NCI-H226 (cell line): ENCODE measurements around the gene PDLIM7.

Source experiments
- DNase-seq: peaks from one replicate; pipeline ENCODE4 v3.0.0-alpha.2; 2015

PDLIM7 gene

GRCh38 chr5:177440990-177441780, 56.2 kb downstream of the PDLIM7 start:
- no peak for DNase-seq

DNA sequence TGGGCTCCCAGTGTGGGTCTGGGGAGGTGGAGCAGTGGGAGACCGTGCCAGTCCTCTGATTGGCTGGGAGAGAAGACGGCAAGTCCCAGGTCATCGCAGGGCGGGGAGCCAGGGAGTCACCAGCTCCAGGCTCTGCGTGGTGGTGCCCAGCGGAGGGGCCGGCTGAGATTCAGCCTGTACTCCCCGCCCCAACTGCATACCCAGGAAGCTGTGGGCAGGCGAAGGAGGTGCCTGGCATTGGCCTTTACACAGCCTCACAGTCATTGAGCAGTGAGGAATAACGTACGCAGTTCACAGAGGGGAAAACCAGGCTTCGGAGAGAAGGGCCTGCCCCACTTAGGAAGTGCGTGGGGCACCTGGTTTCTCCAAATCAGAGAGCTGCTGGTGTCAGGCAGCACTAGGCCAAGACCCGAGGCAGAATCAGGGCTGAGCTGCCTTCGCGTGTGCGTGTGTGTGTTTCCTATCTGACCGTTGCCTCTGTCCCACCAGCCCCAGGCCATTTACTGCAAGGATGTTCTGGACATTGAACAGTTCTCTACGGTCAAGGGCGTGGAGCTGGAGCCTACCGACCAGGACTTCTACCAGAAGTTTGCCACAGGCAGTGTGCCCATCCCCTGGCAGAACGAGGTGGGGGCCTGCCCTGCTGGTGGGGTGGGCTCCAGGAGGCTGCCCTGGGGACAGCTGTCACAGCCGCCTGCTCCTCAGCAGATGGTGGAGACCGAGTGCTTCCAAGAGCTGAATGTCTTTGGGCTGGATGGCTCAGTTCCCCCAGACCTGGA, 57.0 kb downstream of the PDLIM7 start:
- no peak for DNase-seq

DNA sequence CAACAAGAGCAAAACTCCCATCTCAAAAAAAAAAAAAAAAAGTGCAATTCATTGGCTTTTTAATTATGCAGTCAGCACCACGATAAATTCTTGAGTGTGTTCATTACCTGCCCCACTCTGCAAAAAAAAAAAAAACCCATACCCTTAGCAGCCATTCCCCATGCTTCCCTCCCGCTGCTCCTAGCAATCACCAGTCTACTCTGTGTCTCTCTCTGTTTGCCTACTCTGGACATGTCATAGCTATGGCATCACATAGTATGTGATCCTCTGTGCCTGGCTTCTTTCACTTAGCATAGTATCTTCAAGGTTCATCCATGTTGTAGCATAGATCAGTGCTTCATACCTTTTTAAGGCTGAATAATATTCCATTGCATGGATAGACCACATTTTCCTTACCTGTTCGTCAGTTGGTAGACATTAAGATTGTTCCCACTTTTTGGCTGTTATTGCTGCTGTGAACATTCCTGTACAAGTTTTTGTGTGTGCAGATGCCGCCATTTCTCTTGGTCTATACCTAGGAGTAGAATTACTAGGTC, 57.8 kb downstream of the PDLIM7 start:
- no peak for DNase-seq

GRCh38 chr5:177438468-177438867, 58.9 kb downstream of the PDLIM7 start:
- DNase-seq: no peak

DNA sequence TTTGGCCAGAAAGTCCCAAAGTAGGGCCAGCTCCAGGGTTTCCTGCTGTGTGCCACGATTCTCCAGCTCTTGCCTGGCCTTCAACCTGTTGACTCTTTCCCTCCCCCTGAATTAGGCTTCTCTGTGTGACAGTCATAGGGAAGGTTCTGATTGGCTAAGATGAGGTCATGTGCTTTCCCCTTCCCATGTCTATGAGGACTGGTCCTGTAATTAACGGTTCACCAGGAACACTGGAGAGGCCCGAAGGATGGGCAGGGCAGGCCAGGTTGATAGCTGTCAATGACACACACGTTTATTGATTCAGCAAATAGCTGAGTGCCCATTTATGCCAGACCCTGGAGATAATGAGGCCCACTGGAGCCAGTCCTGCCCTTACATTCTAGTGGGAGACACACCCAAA, 59.8 kb downstream of the PDLIM7 start:
- DNase-seq: no peak

- DNase-seq: no peak
Observed at GRCh38 chr5:177435847-177436536, 61.4 kb downstream of the PDLIM7 start.

- DNase-seq: no peak
Observed at GRCh38 chr5:177434942-177435738, 62.3 kb downstream of the PDLIM7 start.

- DNase-seq: no peak
Observed at GRCh38 chr5:177434437-177434836, 63.0 kb downstream of the PDLIM7 start.

DNA sequence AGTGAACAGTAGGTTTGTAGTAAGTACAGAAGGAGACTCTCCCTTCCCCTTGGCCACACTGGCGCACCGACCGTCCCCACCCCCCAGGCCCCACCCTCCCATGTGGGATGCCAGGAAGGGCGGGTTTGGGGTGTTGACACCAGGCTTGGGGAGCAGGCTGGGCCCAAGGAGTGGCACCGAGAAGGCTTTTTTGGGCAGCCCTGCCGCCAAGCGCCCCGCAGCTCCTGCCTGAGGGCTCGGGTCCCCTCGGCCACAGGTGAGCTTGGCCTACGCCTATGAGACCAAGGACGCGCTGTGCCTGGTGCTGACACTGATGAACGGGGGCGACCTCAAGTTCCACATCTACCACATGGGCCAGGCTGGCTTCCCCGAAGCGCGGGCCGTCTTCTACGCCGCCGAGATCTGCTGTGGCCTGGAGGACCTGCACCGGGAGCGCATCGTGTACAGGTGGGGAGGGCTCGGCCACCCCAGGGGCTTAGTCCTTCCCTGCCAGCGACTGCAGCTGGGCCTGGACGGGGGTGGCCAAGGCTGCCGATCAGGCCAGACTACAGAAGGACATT, 63.7 kb downstream of the PDLIM7 start:
- no peak for DNase-seq
